ENCODE results near the gene KMO.

KMO gene

DNA sequence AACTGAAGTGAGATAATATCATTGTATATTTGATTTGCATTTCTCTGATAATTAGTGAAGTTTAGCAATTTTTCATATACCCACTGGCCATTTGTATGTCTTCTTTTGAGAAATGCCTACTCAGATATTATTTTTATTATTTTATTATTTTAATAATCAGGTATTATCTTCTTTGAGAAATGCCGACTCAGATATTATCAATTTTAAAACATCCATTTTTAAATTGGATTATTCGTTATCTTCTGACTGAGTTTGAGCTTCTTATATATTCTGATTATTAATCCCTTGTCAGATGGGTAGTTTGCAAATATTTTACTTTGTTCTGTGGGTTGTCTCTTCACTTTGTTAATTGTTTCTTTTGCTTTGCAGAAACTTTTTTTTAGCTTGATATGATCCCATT, 37.7 kb downstream of the KMO start:
- TF ChIP-seq, protein P1, sequence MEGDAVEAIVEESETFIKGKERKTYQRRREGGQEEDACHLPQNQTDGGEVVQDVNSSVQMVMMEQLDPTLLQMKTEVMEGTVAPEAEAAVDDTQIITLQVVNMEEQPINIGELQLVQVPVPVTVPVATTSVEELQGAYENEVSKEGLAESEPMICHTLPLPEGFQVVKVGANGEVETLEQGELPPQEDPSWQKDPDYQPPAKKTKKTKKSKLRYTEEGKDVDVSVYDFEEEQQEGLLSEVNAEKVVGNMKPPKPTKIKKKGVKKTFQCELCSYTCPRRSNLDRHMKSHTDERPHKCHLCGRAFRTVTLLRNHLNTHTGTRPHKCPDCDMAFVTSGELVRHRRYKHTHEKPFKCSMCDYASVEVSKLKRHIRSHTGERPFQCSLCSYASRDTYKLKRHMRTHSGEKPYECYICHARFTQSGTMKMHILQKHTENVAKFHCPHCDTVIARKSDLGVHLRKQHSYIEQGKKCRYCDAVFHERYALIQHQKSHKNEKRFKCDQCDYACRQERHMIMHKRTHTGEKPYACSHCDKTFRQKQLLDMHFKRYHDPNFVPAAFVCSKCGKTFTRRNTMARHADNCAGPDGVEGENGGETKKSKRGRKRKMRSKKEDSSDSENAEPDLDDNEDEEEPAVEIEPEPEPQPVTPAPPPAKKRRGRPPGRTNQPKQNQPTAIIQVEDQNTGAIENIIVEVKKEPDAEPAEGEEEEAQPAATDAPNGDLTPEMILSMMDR (conservative IDR thresholded peaks at IDR 0.05; ENCODE audit: low read length): no peak

DNA sequence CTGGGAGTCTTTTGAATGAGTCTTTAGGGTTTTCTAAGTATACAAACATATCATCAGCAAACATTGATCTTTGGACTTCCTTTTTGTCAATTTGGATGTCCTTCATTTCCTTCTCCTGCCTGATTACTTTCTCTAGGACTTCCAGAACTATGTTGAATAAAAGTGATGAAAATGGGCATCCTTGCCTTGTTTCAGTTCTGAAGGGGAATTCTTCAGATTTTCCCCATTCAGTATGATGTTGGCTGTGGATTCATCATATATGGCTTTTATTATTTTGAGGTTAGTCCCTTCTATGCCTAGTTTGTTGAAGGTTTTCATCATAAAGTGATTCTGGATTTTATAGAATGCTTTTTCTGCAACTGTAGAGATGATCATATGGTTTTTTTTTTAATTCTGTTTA, 42.0 kb downstream of the KMO start:
- DNase-seq (ENCODE audit: low read depth): no peak
- TF ChIP-seq, protein P1 (conservative IDR thresholded peaks at IDR 0.05; ENCODE audit: low read length): no peak
- no peak overlapping the region for H3K4me3 ChIP-seq (ENCODE audit: low read length)

More for the DNA sequence above, 37.7 kb downstream of the KMO start:
- no peak for DNase-seq (ENCODE audit: low read depth)
- H3K4me3 ChIP-seq (ENCODE audit: low read length): no peak overlapping the region

DNA sequence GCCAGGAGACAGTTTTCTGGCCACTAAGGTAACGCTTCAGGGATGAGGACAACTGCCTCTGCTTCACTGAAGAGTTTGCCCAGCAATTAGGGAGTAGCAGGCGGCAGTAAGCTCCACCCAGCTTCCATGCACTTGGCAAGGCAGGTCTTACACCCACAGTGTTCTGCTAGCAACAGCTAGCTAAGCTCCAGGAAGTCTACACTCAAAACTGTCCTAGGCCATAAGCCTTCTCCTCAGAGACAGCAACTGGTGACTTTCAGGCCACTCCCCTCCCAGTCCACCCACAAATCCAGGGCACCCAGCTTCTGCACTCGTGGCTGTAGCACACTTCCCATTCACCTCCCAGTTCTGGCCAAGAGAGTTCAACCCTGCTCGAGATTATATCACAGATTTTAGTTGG, 47.3 kb downstream of the KMO start:
- TF ChIP-seq, protein P1 (conservative IDR thresholded peaks at IDR 0.05; ENCODE audit: low read length): no peak
- DNase-seq (ENCODE audit: low read depth): no peak
- H3K4me3 ChIP-seq (ENCODE audit: low read length): no peak overlapping the region

DNA sequence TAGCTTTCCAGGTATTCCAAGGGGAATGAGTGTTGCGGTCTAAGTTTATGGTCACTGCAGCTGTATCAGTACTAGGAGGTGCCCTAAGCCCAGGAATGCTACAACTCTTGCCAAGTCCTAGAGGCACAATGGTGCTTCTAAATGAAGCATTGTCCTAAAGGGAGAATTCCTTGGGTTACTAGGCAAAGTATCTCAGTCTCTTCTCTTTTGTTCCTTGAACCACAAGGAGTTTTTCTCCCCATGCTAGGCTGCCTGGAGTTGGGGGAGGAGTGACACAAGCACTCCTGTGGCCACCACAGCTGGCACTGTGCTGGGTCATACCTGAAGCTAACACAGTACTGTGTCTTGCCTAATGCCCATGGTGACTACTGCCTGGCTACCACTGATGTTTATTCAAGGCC, 50.7 kb downstream of the KMO start:
- TF ChIP-seq, protein P1 (conservative IDR thresholded peaks at IDR 0.05; ENCODE audit: low read length): no peak
- no peak for DNase-seq (ENCODE audit: low read depth)
- no peak overlapping the region for H3K4me3 ChIP-seq (ENCODE audit: low read length)

DNA sequence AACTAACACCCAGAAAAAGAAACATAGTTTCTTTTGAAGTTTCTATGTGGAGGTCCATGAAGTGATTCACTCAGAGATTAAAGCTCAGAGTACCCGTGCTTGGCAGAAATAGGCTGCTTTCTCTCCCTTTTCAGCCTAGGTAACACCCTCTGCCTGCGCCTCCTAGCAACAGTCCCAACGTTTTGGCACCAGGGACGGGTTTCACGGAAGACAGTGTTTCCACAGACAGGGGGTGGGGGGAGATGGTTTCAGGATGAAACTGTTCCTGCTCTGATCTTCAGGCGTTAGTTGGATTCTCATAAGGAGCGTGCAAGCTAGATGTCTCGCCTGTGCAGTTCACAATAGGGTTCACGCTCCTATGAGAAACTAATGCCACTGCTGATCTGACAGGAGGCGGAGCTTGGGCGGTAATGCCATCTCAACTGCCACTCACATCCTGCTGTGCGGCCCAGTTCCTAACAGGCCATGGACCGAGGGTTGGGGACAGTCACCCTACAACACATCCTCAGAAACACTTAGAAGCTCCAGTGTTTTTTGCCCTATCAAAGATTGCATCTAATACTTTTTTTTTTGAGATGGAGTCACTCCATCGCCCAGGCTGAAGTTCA, 54.8 kb downstream of the KMO start:
- H3K4me3 ChIP-seq (ENCODE audit: low read length): no peak overlapping the region
- no peak for DNase-seq (ENCODE audit: low read depth)
- TF ChIP-seq, protein P1 (conservative IDR thresholded peaks at IDR 0.05; ENCODE audit: low read length): no peak

DNA sequence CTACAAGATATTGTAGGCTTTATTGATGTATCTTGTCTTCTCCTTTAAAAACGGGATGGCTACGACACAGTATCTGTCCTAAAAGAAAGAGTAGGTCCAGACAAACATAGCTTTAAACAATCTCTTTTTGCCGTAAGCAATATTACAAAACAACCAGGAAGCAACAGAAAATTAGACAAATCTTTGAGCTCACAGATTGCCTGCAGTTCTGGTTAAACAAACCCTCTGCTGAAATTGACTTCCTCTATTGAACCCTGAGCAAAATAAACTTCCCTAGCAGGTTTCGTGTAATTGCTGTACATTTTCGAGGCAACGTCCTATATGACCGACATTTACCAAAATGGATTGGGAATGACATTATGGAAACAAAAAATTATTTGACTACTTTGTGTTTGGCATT, 57.3 kb downstream of the KMO start:
- DNase-seq (ENCODE audit: low read depth): no peak
- TF ChIP-seq, protein P1 (conservative IDR thresholded peaks at IDR 0.05; ENCODE audit: low read length): no peak
- H3K4me3 ChIP-seq (ENCODE audit: low read length): no peak overlapping the region

DNA sequence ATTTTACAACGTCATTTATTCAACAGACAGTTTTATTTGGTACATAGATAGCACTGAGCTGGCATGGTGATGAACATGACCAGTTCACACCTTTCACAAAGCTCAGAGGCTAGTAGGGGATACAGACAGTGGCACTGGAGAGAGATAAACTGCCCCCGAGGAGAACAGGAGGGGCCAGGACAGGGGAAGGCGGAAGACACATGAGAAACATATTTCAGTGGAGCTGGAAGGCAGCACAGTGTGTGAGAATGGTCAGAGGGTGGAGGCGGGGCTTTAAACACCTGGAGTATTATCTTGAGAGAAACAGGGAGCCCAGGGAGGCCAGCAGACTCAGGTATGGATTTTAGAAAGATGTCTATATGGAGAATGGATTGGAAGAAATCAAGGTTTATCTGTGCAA, 58.5 kb downstream of the KMO start:
- DNase-seq (ENCODE audit: low read depth): no peak
- TF ChIP-seq, protein P1 (conservative IDR thresholded peaks at IDR 0.05; ENCODE audit: low read length): no peak
- no peak overlapping the region for H3K4me3 ChIP-seq (ENCODE audit: low read length)

Data from AG10803 (cell line).